ENCODE data around the gene D2HGDH. TPM values are rescaled to one million over a fixed set of nuclear protein-coding genes. Genes with fewer than 3 reads are reported as not detected.

The D2HGDH gene
- total RNA-seq, 4 donors from 2014 or later, result 15.9 to 39.6 (median 20.3) TPM

DNA sequence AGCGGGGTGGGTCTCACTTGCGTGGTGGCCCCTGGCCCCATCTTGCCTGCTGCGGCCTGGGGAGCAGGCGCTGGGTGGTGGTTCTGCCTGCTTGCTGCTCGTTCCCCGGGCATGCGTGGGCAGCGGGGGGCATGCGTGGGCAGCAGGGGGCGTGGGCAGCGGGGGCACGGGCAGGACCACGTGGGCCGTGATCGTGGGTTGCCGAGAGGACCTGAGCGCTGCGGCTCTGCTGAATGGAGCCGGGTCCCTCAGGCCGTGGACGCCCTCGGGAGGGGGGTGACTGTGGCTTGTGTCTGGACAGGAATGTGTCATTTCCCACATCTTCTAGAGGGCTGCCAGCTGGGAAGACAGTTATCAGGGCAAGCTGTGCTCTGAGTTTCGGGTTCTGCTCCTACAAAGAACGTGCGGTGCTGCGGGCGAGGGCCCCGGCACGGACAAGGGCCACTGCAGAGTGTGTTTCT is 33.9 kb downstream of the D2HGDH start:
- no peaks in the 10 kb centered on the region for H3K9me3 ChIP-seq
- DNase-seq (no peak), ATAC-seq (no peak)
- peaks cover 0 to 2% of the 10 kb centered on the region in 2 donors for H3K36me3 ChIP-seq
- no peaks in the 10 kb centered on the region for H3K27me3 ChIP-seq
- H3K27ac ChIP-seq, result no peak overlapping the region
- intact Hi-C loops (cut with DNase I; ENCODE audit: low total_unique reads), result no loop called here
- no peak overlapping the region for H3K4me3 ChIP-seq
- TF ChIP-seq POLR2A (IDR thresholded peaks at IDR 0.05), result no peak
- TF ChIP-seq, protein P1, sequence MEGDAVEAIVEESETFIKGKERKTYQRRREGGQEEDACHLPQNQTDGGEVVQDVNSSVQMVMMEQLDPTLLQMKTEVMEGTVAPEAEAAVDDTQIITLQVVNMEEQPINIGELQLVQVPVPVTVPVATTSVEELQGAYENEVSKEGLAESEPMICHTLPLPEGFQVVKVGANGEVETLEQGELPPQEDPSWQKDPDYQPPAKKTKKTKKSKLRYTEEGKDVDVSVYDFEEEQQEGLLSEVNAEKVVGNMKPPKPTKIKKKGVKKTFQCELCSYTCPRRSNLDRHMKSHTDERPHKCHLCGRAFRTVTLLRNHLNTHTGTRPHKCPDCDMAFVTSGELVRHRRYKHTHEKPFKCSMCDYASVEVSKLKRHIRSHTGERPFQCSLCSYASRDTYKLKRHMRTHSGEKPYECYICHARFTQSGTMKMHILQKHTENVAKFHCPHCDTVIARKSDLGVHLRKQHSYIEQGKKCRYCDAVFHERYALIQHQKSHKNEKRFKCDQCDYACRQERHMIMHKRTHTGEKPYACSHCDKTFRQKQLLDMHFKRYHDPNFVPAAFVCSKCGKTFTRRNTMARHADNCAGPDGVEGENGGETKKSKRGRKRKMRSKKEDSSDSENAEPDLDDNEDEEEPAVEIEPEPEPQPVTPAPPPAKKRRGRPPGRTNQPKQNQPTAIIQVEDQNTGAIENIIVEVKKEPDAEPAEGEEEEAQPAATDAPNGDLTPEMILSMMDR (IDR thresholded peaks at IDR 0.05 in 4 of 5, conservative IDR thresholded peaks at IDR 0.05 in 1 of 5), result no peak
- in situ Hi-C loops (cut with MboI; ENCODE audit: low sequenced_read_pairs in 4 of 4), result no loop called here
- peaks cover 0 to 10% of the 10 kb centered on the region in 2 donors for H3K4me1 ChIP-seq

DNA sequence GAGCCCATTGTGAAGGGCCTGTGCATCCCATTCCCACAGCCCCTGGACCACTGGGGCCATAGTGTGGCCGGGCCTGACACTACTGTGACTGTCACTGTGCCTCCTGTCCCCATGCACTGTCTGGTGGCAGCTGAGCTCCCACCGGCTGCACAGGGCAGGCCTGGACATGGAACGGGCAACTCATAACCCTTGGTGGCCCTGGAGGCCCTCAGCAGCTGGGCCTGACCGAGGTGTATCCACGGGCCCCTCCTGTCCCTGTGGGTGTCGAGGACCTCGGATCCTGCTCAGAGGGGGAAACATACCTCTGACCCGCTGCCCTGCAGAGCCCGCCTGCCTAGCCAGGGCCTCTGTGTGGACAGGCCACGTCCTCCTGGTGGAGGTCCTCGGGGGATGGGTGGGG is 34.4 kb downstream of the D2HGDH start:
- TF ChIP-seq, protein P1 (IDR thresholded peaks at IDR 0.05 in 4 of 5, conservative IDR thresholded peaks at IDR 0.05 in 1 of 5), result no peak
- no peak for TF ChIP-seq POLR2A (IDR thresholded peaks at IDR 0.05)
- in situ Hi-C loops (cut with MboI; ENCODE audit: low sequenced_read_pairs in 4 of 4), result no loop called here
- intact Hi-C loops (cut with DNase I; ENCODE audit: low total_unique reads), result no loop called here
- Histone ChIP-seq H3K9me3 (no peaks in the 10 kb centered on the region), H3K4me3 (no peak overlapping the region), H3K4me1 (peaks cover 0 to 10% of the 10 kb centered on the region in 2 donors), H3K27me3 (peaks cover 0 to 5% (median 3%) of the 10 kb centered on the region in 3 donors), H3K36me3 (no peaks in the 10 kb centered on the region), H3K27ac (no peak overlapping the region)
- no peak for DNase-seq
- ATAC-seq, result no peak

DNA sequence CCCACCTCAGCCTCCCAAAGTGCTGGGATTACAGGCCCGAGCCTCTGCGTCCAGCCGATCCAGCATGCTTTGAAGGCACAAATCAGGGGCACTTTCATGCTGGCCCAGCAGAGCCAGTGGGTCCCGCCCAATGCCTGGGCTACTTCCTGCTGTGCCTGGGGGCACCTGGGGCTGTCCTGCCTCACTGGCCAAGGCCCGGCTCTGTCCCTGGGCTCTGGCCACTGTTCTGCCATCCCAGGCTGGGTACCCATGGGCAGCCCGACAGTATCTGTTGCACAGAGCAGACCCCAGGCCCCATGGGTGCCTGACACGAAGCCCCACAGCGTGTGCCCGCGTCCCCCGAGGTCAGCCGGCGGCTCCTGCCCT is 35.4 kb downstream of the D2HGDH start:
- in situ Hi-C loops (cut with MboI; ENCODE audit: low sequenced_read_pairs in 4 of 4), result no loop called here
- Histone ChIP-seq H3K27me3 (peaks cover 4 to 8% (median 5%) of the 10 kb centered on the region in 3 donors), H3K4me3 (no peak overlapping the region), H3K4me1 (peaks cover 0 to 10% of the 10 kb centered on the region in 2 donors), H3K9me3 (no peaks in the 10 kb centered on the region), H3K36me3 (no peaks in the 10 kb centered on the region), H3K27ac (no peak overlapping the region)
- DNase-seq (no peak), ATAC-seq (no peak)
- TF ChIP-seq, protein P1 (IDR thresholded peaks at IDR 0.05 in 4 of 5, conservative IDR thresholded peaks at IDR 0.05 in 1 of 5), result no peak
- no peak for TF ChIP-seq POLR2A (IDR thresholded peaks at IDR 0.05)
- intact Hi-C loops (cut with DNase I; ENCODE audit: low total_unique reads), result no loop called here

DNA sequence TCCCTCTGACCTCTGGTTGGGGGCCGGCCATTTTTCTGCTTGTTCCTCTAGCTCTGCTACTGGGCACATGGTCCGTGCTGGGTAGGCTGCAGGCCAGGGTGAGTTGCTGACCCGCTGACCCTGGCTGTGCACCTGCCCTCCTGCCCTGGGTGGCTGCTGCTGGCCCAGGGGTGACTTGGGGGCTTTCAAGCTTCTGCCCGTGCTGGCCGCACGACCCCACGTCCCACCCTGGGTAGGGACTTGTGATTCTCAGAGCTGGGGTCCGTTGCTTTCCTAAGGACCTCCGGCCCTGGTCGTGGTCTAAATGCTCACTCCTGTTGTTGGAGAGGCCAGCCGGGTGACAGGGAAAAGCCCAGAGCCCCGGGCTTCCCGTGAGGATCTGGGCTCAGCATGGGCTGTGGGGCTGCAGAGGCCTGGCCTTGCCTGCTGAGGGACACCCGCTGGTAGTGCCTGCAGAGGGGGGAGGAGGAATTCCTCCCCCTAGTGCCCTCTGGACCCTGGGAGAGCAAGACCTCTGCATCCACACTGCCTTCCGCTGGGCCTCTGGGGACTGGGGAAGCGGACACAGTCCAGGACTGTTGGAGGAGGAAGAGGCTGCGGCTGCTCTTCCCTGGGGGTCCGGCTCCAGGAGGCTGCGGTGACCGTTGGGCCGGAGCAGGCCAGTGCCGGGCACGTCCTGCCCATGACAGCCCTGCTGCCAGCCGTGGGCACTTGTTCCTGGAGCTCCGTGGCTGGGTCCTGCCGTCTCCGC is 35.9 kb downstream of the D2HGDH start:
- Histone ChIP-seq H3K4me1 (peaks cover 0 to 10% of the 10 kb centered on the region in 2 donors), H3K4me3 (no peak overlapping the region), H3K36me3 (no peaks in the 10 kb centered on the region), H3K27me3 (peaks cover 6 to 10% (median 9%) of the 10 kb centered on the region in 3 donors), H3K9me3 (no peaks in the 10 kb centered on the region), H3K27ac (no peak overlapping the region)
- intact Hi-C loops (cut with DNase I; ENCODE audit: low total_unique reads), result no loop called here
- no peak for ATAC-seq
- DNase-seq, result no peak
- in situ Hi-C loops (cut with MboI; ENCODE audit: low sequenced_read_pairs in 4 of 4), result no loop called here
- TF ChIP-seq POLR2A (IDR thresholded peaks at IDR 0.05), result no peak
- TF ChIP-seq, protein P1 (IDR thresholded peaks at IDR 0.05 in 4 of 5, conservative IDR thresholded peaks at IDR 0.05 in 1 of 5), result no peak
